Measurements from ENCODE around the gene RFNG.

The RFNG gene

GRCh38 chr17:82051776-82052637 is at the start of gene RFNG, which contains the start of gene GPS1:
Gene RFNG, minus strand, starts transcription at chr17:82051811. Its CDS starts 45 bp downstream, at chr17:82051766.
Gene GPS1, plus strand, starts transcription at chr17:82051898. Its CDS starts 34 bp downstream, at chr17:82051932.
- peak; percentile 77 for DNase-seq

- no peak for DNase-seq
These were observed 49.7 kb upstream of the RFNG start for GRCh38 chr17:82101301-82101715.

DNA sequence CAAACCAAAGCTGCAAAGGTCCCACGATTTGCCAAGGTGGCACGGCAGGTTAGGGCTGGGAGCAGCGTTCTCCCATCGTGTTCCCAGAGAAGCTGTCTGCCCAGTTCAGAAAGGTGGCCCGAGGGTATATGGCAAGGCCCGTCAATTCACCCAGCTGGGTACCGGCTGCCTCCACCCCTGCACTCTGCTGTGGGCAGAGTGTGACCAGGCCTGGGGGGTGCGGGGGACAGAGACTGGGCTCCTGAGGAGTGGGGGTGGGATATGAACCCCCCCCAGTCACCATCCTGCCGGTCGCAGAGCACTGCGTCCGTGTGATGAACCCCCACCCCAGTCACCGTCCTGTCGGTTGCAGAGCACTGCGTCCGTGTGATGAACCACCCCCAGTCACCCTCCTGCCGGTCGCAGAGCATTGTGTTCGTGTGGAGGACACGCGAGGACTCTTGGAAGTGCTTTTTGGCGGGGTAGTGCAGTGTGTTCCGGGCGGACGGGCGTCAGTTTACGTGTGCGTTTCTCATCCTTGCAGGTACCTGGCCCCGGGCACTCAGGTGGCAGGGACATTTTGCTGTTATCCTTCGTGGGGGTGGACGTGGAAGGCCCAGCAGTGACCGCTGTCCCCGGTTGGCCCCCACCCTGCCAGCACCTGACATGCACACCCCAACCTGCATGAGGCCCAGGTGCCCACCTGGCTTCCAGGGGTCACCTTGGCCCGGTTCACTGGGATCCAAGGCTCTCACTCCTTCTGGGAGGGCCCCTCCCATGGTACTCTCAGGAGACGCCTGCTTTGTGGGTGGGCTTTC is 49.1 kb upstream of the RFNG start:
- no peak for DNase-seq

GRCh38 chr17:82098939-82099763 is 47.5 kb upstream of the RFNG start:
- DNase-seq: no peak

DNA sequence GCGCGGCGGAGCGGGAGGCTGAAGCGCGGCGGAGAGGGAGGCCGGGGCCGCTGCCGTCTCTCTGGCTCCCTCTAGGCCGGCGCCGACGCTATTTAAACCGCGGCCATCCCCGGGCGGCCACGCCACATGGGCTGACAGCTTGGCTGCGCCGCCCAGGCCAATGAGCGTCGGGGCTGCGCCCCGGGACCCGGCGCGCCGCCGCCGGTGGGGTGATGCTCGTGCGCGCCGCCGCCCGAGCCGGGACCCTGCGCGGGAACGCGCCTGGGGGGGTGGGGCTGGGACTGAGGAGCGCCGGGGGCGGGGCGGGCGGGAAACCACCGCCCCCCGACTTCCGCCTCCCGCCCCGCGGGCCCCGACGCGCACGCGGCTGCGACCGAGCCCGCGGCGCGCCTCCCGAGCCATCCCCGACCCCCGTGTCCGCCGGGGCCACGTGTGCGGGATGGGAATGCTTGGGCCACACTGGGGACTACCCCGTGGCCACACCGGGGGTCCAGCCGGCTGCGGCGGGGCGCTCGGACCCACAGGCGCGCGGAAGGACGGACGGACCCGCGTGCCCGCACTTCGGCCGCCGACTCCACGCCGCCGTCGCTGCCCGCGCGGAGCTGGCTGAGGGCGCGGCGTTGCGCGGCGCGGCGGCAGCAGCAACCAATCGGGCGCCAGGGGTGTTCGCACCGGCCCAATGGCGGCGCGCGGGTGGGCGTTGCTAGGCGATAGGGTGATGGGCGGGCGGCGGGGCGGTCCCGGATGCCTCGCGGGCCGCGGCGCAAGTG is 46.7 kb upstream of the RFNG start, which contains the start of gene FASN:
TSS of gene FASN (minus strand) at position 68 of the 770 bp plus-strand sequence. CDS start 1,791 bp downstream, outside the sequence.
- peak; percentile 95 for DNase-seq

GRCh38 chr17:82097919-82098168 is 46.2 kb upstream of the RFNG start:
- DNase-seq: no peak

DNA sequence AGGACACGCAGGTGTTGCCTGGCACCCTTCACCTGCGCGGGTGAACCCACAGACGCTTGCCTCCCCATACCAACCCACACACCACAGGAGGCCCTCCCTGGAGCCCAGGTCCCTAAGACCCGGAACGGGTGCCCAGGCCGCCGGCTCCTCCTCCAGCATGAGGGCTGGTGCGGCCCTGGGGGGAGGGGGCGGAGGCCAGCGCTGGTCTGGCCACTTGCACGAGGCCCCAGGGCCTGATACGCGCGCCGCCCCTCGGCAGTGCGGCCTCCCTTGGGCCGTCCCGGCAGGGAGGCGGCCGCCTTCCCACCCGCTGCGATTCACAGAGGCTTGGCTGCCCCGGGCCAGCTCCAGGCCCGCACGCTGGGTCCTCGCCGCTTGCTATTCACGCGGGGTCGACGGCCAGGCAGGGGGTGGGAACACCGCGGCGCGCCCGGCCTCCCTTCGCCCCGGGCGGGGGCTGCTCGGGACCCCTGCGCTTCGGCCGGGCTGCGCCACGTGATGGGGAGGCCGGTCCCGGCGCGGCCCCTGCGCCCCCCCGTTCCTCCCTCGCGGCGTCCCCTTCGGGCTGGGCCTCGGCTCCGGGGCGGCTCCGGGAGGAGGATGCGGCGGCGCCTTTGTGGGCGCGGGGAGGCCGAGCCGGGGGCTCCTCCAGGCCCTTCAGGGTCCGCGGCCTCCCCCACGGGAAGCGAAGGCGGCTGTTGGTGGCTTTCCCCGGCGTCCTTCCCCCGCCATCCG is 45.7 kb upstream of the RFNG start:
- DNase-seq: peak; percentile 25

DNA sequence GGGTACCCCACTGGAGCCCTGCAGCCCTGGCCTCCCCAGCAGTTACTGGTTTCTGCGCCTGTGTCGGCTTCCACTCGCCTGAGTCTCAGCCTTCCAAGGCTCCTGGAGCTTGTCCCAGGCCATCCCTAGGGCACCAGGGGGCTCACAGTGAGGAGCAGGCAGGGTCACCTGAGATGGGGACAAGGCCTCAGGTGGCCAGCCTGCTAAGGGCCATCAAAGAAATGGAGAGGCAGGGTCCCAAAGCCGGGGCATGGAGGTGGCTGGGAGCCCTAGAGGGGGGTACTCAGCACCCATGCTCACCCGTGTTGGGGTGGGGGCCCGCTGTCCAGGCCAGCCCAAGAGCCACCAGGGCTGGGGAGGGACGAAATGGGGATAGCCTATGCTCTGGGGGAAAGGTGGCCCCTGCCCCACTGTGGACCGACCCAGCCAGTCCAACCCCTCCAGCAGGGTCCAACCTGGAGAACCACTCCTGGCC is 45.1 kb upstream of the RFNG start:
- DNase-seq: no peak

DNA sequence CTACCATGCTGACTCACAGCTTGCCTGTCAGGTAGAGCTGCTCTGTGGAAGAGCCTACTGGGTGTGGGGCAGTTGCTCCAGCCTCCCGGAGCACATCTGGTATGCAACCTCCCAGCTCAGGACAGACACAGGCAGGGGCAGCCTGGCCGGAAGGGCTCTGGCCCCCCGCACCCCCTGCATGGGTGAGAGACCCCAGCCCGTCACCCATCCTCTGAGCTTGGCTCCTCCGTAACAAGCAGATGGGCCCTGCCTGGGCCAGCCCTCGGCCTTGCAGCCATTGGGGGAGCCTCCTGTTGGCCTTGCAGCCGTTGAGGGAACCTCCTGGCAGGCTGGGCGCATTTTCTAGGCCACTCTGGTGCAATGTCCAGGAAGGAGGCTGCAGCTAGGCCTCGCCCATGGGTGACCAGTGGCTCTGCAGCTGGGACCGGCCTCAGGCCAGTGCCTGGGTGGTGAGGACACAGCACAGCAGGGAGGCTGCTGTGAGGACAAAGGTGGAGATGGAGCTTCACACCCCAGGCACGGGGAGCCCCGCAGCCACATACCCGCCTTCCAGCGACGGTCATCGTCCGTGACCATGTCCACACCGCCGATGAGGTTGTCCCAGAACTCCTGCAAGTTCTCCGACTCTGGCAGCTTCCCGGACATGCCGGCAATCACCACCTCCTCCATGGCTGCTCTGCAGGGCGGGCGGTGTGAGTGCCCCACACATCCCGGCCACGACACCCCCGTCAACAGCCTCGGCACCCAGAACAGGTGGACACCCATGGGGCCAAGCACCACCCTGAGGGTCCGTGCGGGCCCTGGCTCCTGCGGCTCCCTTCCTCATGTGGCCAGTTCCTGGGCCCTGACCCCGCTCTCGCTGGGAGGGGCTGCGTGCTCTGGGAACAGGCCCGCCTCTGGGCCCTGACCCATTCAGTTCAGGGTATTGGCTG is 44.4 kb upstream of the RFNG start:
- DNase-seq: no peak

GRCh38 chr17:82094931-82095776 is 43.5 kb upstream of the RFNG start:
- DNase-seq: no peak

DNA sequence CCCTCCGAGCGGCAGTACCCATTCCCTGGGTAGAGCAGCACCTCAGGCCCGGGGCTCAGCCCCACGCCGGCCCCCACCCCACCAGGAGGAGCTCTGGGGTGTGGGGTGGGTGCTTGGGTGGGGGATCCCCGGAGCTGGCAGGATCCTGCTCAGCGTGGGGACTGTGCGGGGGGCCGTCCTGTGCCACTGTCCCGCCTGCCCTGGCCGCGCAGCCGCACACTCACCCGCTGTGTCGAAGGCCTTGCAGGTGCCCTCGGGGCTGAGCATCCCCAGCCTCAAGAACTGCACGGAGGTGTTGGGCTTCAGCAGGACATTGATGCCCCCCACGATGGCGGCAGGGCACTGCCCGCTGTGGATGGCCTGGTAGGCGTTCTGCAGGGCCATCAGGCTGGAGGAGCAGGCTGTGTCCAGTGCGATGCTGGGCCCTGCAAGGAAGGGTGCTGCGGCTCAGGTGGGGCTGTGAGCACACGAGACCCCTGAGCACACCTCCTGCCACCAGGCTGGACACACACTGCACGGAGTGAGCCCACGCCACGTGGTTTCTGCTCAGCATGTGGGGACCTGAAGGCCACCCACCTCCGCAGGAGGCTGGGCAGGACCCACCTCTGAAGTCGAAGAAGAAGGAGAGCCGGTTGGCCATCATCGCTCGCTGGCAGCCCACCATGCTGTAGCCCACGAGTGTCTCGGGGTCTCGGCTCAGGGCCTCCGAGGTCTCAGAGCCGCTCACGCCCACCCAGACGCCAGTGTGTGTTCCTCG is 41.6 kb upstream of the RFNG start:
- DNase-seq: no peak

GRCh38 chr17:82092628-82092994 is 41.0 kb upstream of the RFNG start:
- no peak for DNase-seq

DNA sequence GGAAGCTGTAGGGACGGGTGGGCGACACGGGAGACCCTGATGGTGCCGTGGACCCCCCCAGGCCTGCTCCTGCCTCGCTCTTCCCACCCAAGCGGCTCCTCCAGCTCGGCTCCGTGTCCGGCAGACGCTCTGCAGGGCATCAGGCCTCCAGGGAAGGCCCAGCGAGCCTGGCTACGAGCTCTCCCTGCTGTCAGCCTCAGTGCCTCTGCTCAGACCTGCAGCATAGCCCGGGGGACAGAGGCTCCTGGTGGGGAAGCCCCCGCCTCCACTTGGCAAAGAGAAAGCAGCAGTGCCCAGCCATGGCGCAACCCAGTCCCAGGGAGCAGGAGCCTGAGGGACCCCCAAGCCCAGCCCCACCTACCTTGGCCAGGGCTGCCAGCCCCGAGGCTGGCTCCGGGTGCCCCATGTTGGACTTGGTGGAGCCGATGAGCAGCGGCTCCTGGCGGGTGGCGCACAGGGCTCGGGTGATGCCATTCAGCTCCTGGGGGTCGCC is 40.5 kb upstream of the RFNG start:
- no peak for DNase-seq

DNA sequence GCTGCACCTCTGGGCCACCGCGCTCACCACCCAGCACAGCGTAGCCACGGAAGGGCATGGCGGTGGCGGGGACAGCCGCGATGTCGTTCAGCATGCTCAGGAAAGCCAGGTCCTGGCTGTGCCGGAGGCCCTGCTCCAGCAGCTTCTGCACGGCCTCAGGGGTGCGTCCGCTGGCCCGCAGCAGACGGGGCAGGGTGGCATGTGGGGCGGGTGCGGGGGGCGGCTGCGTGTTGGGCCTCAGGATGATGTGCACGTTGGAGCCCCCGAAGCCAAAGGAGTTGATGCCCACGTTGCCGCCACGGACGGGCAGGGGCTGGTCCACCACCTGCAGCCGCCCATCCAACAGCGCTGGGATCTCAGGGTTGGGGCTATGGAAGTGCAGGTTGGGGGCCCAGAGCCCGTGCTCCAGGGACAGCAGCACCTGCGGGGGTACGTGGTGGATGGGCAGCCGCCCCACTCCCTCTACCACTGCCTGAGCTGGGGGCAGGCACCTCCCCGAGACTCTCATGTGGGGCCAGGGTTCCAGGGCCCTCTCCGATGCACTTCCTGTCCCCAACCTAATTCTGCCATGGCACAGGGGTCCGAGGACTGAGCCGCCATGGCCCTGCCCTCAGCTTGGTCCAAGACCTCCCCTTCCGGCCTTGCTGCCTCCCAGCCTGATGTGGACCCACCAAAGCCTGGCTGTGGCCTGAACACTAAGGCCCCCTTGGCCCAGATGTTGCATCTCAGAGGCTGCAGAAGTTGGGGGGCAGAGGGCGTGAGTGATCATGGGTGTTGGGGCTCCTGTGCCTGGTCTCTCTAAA is 39.9 kb upstream of the RFNG start:
- no peak for DNase-seq

- DNase-seq: no peak
These were observed 39.1 kb upstream of the RFNG start for GRCh38 chr17:82090549-82091263.

- no peak for DNase-seq
These were observed 38.3 kb upstream of the RFNG start for GRCh38 chr17:82089723-82090548.
